HTERT RPE-1 (cell line): ENCODE results near the gene FBXL17.

Experiments used
- in situ Hi-C: fragments of 300-500 bp; cut with MboI; formaldehyde crosslinking; loops from 4 replicates; pipeline ENCODE4 v1.14.3; 2020; ENCODE audit warnings: low sequenced_read_pairs

FBXL17 gene

GRCh38 chr5:108255468-108255867 lies 126.4 kb downstream of the FBXL17 start:
- in situ Hi-C loops, result no loop called here

GRCh38 chr5:108251350-108251749 lies 130.5 kb downstream of the FBXL17 start:
- in situ Hi-C loops, result no loop called here

DNA sequence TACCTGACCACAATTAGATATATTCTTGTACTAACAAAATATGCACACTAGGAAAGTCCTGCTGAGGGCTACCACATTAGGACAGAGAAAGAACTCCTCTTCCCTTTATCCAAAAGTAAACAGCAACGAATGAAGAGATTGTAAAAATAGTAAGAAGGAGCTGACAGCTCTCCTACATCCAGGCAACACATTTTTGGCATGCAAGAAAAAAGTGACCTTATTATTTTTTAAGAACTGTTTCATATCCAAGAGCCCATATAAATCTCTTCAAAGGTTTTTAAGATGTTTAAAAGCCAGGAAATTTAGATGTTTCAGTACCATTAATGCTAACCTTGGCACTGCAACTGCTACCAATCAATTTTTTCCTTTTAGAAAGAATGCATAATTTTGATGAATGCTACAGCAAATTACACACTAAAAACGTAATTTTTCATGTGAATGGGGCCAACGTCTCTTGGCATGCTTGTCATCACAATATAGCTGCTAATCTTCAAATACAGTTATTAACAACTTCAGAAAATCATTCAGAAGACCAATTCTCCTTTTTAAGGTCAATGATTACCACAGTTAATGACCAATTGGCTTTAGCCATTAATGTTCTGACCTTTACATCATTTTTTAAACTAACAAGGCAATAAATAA lies 132.0 kb downstream of the FBXL17 start:
- in situ Hi-C loops, result no loop called here

GRCh38 chr5:108249095-108249784 lies 132.7 kb downstream of the FBXL17 start:
- in situ Hi-C loops, result no loop called here

DNA sequence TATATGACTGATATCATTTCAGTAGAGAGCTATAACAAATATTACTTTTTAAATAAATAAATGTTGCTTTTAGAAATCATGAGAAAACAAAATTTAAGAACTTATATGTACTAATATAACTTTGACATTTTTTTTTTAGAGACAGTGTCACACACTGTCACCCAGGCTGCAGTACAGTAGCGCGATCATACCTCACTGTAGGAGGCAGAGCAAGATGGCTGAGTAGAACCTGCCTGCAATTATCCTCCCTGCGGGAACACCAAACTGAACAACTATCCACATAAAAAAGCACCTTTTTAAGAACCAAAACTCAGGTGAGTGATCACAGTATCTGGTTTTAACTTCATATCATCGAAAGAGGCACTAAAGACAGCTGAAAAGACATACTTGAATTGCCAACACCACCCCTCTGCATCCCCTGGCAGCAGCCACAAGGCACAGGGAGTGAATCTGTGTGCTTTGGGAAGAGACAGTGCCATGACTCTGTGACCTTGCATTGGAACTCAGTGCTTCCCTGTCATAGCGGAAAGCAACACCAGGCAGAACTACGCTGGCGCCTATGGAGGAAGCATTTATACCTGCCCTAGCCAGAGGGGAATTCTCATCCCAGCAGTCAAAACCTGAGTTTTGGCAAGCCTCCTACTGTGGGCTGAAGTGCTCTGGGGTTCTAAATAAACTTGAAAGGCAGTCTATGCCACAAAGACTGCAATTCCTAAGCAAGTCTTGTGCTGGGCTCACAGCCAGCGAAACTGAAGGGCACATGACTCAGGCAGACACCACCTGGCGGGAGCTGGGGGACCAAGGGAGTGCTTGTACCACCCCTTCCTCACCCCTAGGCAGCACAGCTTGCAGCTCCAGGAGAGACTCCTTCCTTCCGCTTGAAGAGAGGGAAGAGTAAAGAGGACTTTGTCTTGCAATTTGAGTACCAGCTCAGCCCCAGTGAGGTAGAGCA lies 142.7 kb downstream of the FBXL17 start:
- in situ Hi-C loops, result no loop called here

GRCh38 chr5:108238461-108238860 lies 143.4 kb downstream of the FBXL17 start:
- in situ Hi-C loops, result no loop called here

DNA sequence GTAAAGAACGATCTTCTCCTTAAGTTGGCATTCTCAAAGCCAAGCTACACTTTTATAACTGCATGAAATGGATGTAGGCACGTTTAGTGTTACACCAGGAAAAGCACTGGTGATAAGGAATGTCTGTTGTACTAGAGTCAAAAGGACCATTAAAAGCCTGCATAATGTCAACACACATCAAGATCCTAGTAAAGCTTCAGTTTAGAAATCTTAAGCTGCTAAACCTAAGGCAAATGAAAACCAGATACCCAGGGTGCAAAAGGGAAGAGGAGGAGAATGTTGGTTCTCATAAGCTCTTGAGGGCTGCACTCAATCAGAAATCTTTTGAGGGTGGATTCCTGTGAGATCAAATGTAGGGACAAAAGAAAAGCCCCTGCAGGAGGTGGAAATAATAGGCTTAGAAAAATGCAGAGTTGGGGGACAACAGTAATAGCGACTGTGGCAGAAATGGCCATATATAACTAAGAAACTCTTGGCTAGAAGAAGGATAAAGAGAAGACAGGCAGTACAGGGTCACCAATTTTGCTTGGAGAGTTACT lies 148.2 kb downstream of the FBXL17 start:
- in situ Hi-C loops, result no loop called here

GRCh38 chr5:108232805-108233204 lies 149.1 kb downstream of the FBXL17 start:
- in situ Hi-C loops, result no loop called here

DNA sequence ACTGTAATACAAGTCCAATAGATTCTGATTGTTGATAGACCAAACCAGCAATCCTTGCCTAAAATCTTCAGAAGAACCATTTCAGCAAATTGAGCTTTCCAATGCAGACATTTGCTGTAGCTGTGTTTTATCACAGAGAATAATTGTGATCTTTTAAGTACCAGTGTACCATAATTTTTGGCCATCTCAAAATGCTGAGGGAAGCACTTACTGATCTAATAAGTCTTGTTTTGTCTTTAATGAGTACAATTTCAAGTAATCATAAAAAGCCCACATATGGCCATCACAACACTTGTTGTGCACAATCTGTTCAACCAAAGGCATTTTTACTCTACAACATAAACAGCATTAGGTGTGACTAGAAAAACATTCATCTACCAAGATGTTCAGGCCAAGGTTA lies 159.9 kb downstream of the FBXL17 start:
- in situ Hi-C loops, result no loop called here

DNA sequence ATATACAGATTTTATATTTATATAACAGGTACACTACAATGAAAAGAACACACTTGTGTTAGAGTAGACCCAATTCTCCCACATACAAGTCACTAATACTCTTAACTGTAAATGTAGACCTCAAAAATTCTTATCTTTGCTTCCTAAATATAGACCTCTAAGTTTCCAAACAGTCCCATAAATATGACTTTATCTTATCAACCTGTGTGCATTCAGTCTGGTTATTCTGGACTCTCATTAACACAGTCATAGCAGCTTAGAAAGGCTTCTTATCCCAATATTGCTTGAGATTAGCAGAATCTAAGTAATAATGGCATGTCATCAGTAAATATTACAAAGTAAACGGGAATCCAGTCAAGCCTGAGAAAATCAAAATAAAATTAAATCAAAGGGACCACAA lies 161.1 kb downstream of the FBXL17 start:
- in situ Hi-C loops, result no loop called here

GRCh38 chr5:108216890-108217289 lies 165.0 kb downstream of the FBXL17 start:
- in situ Hi-C loops, result no loop called here

GRCh38 chr5:108214857-108215256 lies 167.0 kb downstream of the FBXL17 start:
- in situ Hi-C loops, result no loop called here

DNA sequence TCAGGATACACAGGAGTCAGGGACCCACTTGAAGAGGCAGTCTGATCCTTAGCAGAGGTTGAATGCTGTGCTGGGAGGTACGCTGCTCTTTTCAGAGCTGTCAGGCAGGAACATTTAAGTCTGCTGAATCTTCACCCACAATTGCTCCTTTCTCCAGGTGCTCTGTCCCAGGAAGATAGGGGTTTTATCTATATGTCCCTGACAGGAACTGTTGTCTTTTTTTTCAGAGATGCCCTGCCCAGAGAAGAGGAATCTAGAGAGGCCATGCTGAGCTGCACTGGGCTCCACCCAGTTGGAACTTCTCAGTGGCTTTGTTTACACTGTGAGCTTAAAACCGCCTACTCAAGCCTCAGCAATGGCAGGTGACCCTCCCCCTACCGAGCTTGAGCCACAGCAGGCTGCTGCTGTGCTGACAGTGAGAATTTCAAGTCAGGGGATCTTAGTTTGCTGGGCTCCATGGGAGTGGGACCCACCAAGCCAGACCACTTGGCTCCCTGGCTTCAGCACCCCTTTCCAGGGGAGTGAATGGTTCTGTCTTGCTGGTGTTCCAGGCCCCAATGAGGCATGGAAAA lies 169.0 kb downstream of the FBXL17 start:
- in situ Hi-C loops, result no loop called here

DNA sequence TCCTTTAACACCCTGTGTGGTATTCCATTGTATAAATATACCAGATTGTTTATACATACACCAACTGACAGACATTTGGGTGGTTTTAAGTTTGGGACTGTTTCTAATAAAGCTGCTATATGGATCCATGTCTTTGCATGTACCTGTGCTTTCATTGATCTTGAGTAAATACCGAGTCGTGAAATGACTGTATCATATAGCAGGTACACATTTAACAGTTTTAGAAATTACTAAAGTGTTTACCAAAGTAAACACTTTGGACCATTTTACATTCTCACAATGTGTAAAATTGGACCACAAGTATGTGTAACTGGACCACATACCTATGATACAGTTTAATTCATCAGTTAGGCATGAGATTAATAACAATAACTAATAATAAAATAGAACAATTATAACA lies 175.2 kb downstream of the FBXL17 start:
- in situ Hi-C loops, result no loop called here

- in situ Hi-C loops, result no loop called here
These were observed 180.2 kb downstream of the FBXL17 start for GRCh38 chr5:108201721-108202120.

- in situ Hi-C loops, result no loop called here
These were observed 185.6 kb downstream of the FBXL17 start for GRCh38 chr5:108196276-108196675.

DNA sequence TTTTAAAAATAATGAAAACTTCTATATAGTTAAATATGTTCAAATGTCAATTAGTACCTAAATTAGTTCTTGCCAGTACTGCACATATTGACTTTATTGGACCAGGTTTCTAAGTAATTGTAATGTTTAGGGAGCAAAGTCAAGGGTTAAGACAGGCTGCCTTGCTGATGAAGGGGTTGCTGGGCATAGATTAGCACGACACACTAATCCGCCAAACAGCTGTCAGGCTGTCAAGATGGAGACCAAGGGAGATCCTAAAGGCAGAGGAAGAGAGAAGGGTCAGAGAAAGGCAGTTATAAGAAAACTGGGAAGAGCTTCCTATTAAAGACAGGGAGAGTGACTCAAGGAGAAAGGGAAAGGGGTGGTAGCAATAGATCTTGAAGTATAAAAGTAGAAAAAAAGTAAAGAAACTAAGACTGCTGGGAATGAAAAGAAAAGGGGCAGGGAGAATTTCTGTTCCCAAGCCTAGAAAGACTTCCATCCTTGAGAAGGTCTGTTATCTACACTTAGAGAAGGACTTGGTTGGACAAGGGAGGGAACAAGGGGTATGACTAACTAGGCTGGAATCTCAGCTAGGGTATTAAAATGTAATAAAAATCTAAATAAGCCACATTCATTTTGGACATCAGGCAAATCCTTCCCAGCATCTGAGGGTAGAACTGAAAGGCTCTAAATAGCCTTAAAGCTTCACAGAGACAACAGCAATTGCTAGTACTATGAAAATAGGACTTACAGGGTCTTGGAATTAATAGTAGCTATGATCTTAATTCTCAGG lies 188.7 kb downstream of the FBXL17 start:
- in situ Hi-C loops, result no loop called here

- in situ Hi-C loops, result no loop called here
These were observed 197.0 kb downstream of the FBXL17 start for GRCh38 chr5:108184940-108185339.

- in situ Hi-C loops, result no loop called here
These were observed 199.9 kb downstream of the FBXL17 start for GRCh38 chr5:108181975-108182374.

DNA sequence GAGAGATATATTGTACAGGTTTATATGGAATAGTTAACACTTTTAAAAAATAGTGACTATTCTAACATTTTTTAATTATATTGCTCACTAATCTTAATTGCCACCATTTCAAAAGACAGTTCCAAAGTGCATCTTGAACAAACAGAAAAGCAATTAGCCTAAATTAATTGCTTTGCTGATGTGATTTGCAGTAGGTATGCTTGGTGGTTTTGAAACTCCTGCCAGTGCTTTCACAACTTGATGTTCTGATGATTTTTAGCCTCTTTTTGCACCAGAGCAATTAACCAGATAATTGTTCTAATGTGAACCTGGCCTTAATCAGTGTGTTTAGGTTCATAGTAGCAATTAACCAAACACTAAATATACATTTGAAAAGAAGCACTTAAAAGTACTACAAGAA lies 207.6 kb downstream of the FBXL17 start:
- in situ Hi-C loops, result no loop called here
